GM19025 (cell line): Measurements from ENCODE around the gene PBX2.
A peak's percentile ranks its signal among the peaks of the same experiment; 100 is the strongest.
"Not testable (repeated sequence)": the region's sequence is repeated elsewhere in the genome, so short reads cannot be mapped to it uniquely, and the experiment has no call there.

ENCODE experiments used
- ATAC-seq: cut with Tn5 transposase; IDR thresholded peaks from one replicate; pipeline ENCODE4 v1.9.1; 2021; ENCODE audit warnings: mild to moderate bottlenecking, low read depth, moderate library complexity; ENCODE audit not compliant: unreplicated experiment

PBX2 gene

GRCh38 chr6:32187725-32188380 is 2.1 kb downstream of the PBX2 start:
- not testable (repeated sequence) for ATAC-seq

DNA sequence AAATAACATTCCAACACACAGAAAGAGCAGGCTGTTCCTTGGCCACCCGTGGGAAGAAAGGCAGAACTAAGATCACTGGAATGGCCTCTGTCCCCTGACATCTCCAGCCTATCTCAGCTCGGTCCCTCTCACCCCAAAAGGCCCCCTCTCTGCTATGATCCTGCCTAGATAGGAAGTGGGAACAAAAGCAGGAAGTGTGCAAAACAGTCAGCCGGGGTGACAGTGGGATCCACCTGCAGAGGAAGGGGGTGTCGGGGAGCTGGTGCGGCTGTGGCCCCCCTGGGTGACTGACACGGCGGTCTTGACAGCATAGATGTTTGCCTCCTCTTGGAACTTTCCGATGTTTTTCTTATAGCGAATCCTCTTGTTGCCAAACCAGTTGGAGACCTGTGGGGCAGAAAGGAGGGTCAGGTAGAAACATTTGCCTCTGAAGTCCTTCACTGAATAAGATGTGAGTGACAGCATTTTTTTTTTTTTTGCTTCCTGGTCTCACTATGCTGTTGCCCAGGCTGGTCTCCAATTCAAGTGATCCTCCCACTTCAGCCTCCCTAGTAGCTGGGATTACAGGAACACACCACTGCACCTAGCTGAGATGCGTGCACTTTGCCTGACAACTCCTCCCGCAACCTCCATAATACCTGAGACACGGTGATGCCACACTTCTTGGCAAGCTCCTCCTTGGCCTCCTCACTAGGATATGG is 2.8 kb downstream of the PBX2 start:
- no peak for ATAC-seq

- ATAC-seq: not testable (repeated sequence)
These were observed 3.7 kb downstream of the PBX2 start for GRCh38 chr6:32186151-32186840.

- ATAC-seq: not testable (repeated sequence)
These were observed 4.3 kb downstream of the PBX2 start for GRCh38 chr6:32185681-32186131.

- ATAC-seq: no peak
These were observed 5.8 kb downstream of the PBX2 start, which contains the start of gene AGER for GRCh38 chr6:32184084-32184640. Gene AGER (minus strand): TSS chr6:32184253. CDS start chr6:32184222, 31 bp downstream.

- ATAC-seq: no peak
These were observed 6.4 kb downstream of the PBX2 start for GRCh38 chr6:32183483-32184083.

- no peak for ATAC-seq
These were observed 7.0 kb downstream of the PBX2 start for GRCh38 chr6:32183030-32183429.

DNA sequence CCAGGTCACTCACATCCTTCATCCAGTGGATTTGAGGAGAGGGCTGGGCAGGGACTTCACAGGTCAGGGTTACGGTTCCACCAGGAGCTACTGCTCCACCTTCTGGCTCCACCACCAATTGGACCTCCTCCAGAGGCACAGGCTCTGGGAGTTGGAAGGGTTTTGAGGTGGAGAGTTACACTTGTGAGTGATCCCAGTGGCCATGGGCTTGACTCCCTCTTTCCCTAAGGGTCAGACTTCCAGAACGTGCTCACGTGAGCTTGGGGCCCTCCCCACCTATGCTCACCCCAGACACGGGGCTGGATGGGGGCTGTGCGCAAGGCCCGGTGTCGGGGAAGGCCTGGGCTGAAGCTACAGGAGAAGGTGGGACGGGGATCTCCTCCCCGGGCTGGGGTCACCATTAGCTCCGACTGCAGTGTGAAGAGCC is 7.4 kb downstream of the PBX2 start:
- no peak for ATAC-seq

DNA sequence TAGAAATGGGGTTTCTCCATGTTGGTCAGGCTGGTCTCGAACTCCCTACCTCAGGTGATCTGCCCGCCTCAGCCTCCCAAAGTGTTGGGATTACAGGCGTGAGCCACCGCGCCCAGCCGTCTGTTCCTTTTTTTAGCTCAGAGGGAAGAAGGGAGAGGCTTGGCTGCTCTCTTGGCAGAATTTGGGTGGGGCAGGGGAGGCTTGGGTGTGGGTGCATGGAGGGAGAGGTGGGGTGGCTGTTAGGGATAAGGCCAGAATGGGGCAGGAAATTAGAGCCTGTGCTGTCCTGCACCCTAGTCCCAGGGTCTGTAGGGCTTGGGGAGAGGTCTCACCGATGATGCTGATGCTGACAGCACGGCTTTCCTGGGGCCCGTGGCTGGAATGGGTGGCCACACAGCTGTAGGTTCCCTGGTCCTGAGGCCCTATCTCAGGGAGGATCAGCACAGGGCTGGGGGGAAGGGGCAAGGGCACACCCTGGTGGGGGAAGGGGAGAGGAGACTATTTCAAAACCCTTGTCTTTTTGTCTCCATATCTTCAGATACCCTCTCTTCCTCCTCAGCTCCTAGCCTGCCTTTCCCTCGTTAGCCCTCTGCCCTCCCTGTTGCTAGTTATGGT is 8.0 kb downstream of the PBX2 start:
- ATAC-seq: no peak

DNA sequence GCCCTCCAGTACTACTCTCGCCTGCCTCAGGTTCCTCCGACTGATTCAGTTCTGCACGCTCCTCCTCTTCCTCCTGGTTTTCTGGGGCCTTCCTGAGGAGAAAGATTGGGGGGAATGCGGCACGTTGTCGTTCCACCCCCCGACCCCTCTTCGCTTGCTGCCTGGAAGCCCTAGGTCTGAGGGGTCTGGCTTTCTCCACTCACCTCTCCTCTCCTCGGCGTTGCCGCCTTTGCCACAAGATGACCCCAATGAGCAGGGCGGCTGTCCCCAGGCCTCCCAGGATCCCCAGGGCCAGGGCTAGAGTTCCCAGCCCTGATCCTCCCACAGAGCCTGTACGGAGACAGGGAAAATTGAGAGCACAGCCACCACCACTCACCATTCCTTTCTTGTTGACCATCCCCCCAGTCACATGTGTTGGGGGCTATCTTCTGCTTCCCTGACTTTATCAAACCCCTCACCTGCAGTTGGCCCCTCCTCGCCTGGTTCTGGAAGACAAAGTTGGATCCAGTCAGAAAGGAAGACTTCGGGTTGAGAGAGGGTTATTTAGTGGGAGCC is 8.8 kb downstream of the PBX2 start:
- no peak for ATAC-seq

DNA sequence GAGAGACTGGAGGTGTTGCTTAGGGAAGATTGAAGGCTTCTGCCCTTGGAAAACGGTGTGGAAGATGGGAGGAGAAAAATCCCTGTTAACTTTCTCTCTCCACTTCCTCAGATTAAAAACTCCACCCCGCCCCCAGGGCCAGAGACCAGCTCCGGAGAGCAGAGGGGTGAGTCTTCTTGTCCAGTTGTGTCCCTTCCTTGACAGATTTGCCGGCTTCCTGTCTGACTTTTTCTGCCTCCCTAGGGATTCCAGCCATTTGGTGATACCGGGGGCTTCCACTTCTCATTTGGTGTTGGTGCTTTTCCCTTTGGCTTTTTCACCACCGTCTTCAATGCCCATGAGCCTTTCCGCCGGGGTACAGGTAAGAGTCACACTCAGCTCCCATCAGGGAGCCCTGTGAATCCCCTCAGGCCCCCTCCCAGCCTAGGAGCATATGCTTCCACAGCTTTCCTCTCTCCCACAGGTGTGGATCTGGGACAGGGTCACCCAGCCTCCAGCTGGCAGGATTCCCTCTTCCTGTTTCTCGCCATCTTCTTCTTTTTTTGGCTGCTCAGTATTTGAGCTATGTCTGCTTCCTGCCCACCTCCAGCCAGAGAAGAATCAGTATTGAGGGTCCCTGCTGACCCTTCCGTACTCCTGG is 10.1 kb downstream of the PBX2 start:
- no peak for ATAC-seq

DNA sequence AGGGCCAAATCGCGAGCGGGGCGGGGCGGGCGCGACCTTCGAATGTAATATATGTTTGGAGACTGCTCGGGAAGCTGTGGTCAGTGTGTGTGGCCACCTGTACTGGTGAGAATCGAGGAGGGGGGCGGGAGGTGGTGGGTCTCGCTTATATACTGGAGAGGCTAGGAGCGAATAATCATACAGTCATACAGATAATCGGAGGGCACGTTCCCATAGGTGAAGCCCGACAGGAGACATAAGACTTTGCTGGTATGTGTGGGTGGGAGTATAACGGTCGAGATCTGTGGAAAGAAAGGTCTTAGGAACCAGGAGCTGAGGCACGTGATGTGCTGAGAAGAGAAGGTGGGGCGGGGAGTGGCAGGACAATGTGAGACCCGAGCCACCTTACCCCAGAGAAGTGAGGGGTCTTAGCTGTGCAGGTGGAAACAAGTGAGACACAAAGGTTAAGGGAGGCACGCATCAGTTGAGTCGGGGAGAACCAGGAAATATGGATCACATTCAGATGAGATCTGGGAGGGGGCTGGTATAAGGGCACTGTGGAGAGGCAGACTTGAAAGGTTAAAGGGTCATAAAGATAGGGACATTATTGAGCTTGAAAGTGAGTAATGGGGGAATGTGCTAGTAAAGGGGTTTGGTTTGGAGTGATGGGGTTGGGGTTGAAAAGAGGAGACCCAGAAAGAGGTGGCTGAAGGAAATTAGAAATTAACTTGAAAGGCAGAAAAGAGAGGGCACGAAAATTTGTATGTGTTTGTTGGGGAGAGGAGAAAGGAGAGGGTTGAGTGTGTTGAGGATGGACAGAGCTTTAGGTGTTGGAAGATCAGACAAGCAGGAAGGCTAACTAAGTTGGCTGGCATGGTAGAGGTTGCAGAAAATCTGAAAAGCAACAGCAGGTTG is 11.2 kb downstream of the PBX2 start:
- ATAC-seq: no peak

DNA sequence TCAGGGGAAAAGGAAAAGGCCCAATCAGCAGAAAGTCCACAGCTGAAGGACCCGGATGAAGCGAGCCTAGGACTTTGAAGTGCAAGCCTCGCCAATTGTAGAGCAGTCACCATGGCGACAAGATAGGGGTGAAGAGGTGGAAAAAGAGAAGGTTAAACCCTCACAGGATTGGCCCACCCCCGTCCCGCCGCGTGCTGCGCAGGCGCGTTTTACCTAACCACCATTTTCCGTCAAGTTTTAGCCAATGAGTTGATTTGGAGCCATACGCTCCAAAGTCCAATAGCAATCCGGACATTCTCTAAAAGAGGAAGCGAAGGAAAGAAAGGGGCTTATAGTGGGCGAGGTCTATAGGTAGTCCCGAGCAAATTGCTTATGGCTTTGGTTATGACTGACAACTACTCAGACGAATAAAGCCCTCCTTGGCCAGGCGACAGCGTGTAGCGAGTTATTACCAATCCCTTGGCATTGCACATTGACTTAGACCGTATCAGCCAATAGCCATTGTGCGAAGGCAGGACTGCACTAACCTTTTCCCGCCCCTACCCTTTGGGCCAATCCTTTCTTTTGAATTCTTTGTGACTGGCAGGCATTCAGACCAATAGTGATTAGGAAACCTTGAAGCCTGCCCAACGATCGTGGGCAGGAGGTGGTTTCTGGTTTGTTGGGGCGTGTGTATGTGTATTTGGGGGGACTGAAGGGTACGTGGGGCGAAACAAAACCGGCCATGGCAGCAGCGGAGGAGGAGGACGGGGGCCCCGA is 12.0 kb downstream of the PBX2 start, which contains the start of gene RNF5:
Gene RNF5 (plus strand): TSS at position 618 of the 759 bp plus-strand sequence. CDS start 107 bp downstream, at position 725.
- peak; percentile 77 for ATAC-seq

GRCh38 chr6:32177183-32177787 is 12.7 kb downstream of the PBX2 start:
- ATAC-seq: no peak

DNA sequence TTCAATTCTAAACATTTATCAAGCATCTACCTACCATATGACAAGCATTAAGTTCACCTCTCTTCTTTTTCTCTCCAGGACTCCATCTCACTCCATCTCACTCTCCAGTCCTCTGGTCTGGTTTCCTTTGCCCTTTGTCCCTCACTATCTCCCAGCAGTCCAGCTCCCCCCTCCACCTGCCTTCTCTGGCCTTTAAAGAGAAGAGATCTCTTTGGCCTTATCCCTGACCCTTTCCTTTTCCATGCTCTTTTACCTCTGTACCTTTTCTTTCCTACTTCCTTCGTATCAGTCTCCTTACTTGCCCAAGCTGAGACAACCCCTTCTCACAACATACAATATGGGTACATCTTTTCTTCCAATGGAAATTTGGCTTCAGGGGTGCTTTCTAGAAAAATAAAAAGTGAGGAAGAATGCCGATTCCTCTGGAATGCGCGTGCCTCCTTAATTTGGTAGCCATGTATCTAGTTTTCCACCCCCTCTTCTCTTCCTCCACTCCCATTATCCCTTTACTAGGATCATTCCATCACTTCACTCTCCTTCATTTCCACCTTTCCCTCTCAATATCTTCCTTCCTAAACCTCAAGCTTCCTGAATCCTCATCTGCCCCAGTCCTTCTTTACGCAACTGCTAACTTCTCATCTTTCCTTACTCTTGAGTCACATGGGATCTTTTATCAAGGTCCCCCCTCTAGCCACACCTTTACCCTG is 13.4 kb downstream of the PBX2 start:
- no peak for ATAC-seq

DNA sequence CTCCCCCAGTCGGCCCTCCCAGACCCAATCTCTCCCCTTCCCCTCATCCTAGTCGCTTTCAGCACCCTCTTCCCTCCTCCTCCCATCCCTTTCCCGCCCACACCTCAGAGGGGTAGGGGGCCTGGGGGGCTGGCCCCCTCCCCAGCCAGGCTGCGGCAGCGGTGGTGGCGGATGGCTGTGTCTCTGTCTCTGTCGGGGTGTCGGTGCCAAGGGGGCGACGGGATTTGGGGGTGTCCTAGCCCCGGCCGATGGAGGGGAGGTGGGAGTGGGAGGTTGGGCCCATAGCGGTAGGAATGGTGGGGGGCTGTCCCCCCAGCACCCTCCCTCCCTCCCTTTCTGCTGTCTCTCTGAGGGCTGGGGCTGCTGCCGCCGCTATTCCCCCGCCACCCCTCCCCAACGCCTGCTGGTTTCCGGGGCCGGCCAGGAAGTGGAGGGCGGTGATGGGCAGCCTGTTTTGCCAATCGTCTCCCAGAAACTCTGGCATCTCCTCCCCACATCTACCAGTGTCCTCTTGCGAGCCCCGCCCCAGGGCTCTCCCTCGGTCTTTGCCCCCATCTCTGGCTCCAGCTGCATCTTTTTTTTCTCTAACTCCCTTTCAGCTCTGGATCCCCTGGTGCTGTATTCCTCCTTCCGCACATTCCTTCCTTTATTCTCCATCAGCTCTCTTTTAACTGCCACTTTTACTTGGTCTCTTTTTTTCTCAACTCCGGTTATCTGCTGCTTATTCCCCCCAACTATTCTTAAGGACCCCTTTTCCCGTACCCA is 14.1 kb downstream of the PBX2 start, which contains the start of gene AGPAT1:
Gene AGPAT1 (minus strand): TSS at position 374 of the 765 bp plus-strand sequence. CDS start 4,588 bp downstream, outside the sequence.
- peak; percentile 44 for ATAC-seq
